AG09309 (cell line): ENCODE results near the gene CHMP3.
"Not testable (repeated sequence)": the region's sequence is repeated elsewhere in the genome, so short reads cannot be mapped to it uniquely, and the experiment has no call there.

Experiments used
- DNase-seq: peaks from one replicate; pipeline ENCODE4 v3.0.0-alpha.2; 2010; ENCODE audit warnings: low read depth
- H3K4me3 ChIP-seq: 2 replicates; pipeline ENCODE4 v1.5.1; 2011; ENCODE audit warnings: mild to moderate bottlenecking, low read depth, low read length, moderate library complexity; ENCODE audit not compliant: control insufficient read depth
- CTCF ChIP-seq: IDR thresholded peaks from 2 replicates; pipeline ENCODE4 v1.5.1; 2011; ENCODE audit warnings: mild to moderate bottlenecking, low read depth, low read length, inconsistent platforms; ENCODE audit not compliant: insufficient read depth, control insufficient read depth; ENCODE audit errors: missing control alignments

The CHMP3 gene

GRCh38 chr2:86499326-86499725 lies 63.9 kb downstream of the CHMP3 start:
- no peak for TF ChIP-seq CTCF
- H3K4me3 ChIP-seq: no peak overlapping the region
- no peak for DNase-seq

GRCh38 chr2:86498468-86499260 lies 64.6 kb downstream of the CHMP3 start:
- H3K4me3 ChIP-seq: no peak overlapping the region
- no peak for DNase-seq
- no peak for TF ChIP-seq CTCF

GRCh38 chr2:86496391-86496790 lies 66.9 kb downstream of the CHMP3 start:
- not testable (repeated sequence) for H3K4me3 ChIP-seq, DNase-seq

- no peak for TF ChIP-seq CTCF
Observed at GRCh38 chr2:86492048-86492453, 71.2 kb downstream of the CHMP3 start.

GRCh38 chr2:86491088-86491487 lies 72.2 kb downstream of the CHMP3 start:
- no peak for TF ChIP-seq CTCF
- DNase-seq: no peak
- H3K4me3 ChIP-seq: no peak overlapping the region

More at GRCh38 chr2:86492048-86492453, 71.2 kb downstream of the CHMP3 start:
- no peak overlapping the region for H3K4me3 ChIP-seq
- DNase-seq: no peak

- no peak overlapping the region for H3K4me3 ChIP-seq
- DNase-seq: no peak
- TF ChIP-seq CTCF: no peak
Observed at GRCh38 chr2:86490245-86490644, 73.0 kb downstream of the CHMP3 start.

- DNase-seq: no peak
- TF ChIP-seq CTCF: no peak
Observed at GRCh38 chr2:86489542-86489941, 73.7 kb downstream of the CHMP3 start.

More at GRCh38 chr2:86489542-86489941, 73.7 kb downstream of the CHMP3 start:
- H3K4me3 ChIP-seq: no peak overlapping the region
